Neural cell (in vitro differentiated cells): ENCODE measurements around the gene ARHGAP24.

ENCODE experiments used
- EP300 ChIP-seq: fragments of 450-650 bp; conservative IDR thresholded peaks from 2 replicates; pipeline ENCODE4 v1.6.1; 2014; ENCODE audit warnings: antibody characterized with exemption, mild to moderate bottlenecking, moderate library complexity; ENCODE audit not compliant: poor library complexity, severe bottlenecking
- EZH2 ChIP-seq: fragments of 200-600, 300-800 bp; shearing (Covaris generic), sonication (generic); IDR thresholded peaks from 2 replicates; pipeline ENCODE4 v1.6.1; 2014; ENCODE audit warnings: antibody characterized with exemption, low read length, borderline replicate concordance, mild to moderate bottlenecking; ENCODE audit not compliant: insufficient read depth, poor library complexity, severe bottlenecking
- POLR2AphosphoS5 ChIP-seq: IDR thresholded peaks from 2 replicates; pipeline ENCODE4 v1.6.1; 2012
- SMC3 ChIP-seq: fragments of 450-650 bp; conservative IDR thresholded peaks from 2 replicates; pipeline ENCODE4 v1.6.1; 2014; ENCODE audit warnings: antibody characterized with exemption, mild to moderate bottlenecking, moderate library complexity; ENCODE audit not compliant: poor library complexity
- TAF1 ChIP-seq: IDR thresholded peaks from 2 replicates; pipeline ENCODE4 v1.6.1; 2012; ENCODE audit warnings: low read depth
- TF ChIP-seq, protein P1 (sequence below): IDR thresholded peaks from 2 replicates; pipeline ENCODE4 v1.6.1; 2012; ENCODE audit warnings: borderline replicate concordance
- TF ChIP-seq, protein P2 (sequence below): fragments of 450-650 bp; IDR thresholded peaks from 2 replicates; pipeline ENCODE4 v1.5.1; 2014; ENCODE audit warnings: antibody characterized with exemption, mild to moderate bottlenecking, moderate library complexity; ENCODE audit not compliant: poor library complexity, severe bottlenecking

DNA sequence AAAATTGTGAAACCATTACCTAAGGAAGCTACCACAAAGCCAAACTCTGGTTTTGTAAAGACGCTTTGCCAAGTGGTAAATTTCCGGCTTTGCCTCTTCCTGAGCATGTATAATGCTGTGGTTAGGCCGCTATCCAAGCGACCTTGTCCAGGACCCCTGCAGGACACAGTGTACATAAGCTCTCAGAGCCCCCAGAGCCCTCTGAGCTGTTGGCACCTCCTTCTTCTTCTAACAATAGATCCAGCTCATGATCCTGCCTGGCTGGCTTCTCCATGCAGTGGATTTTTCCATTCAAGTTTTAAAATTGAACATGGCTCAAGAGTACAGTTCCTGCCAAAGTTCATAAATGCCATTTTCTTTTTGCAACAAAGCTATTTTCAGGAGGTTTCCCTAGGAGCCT, 558.2 kb downstream of the ARHGAP24 start:
- TF ChIP-seq TAF1 (no peak), EZH2 (no peak), EP300 (no peak), POLR2AphosphoS5 (no peak), SMC3 (no peak)
- TF ChIP-seq, protein P1, sequence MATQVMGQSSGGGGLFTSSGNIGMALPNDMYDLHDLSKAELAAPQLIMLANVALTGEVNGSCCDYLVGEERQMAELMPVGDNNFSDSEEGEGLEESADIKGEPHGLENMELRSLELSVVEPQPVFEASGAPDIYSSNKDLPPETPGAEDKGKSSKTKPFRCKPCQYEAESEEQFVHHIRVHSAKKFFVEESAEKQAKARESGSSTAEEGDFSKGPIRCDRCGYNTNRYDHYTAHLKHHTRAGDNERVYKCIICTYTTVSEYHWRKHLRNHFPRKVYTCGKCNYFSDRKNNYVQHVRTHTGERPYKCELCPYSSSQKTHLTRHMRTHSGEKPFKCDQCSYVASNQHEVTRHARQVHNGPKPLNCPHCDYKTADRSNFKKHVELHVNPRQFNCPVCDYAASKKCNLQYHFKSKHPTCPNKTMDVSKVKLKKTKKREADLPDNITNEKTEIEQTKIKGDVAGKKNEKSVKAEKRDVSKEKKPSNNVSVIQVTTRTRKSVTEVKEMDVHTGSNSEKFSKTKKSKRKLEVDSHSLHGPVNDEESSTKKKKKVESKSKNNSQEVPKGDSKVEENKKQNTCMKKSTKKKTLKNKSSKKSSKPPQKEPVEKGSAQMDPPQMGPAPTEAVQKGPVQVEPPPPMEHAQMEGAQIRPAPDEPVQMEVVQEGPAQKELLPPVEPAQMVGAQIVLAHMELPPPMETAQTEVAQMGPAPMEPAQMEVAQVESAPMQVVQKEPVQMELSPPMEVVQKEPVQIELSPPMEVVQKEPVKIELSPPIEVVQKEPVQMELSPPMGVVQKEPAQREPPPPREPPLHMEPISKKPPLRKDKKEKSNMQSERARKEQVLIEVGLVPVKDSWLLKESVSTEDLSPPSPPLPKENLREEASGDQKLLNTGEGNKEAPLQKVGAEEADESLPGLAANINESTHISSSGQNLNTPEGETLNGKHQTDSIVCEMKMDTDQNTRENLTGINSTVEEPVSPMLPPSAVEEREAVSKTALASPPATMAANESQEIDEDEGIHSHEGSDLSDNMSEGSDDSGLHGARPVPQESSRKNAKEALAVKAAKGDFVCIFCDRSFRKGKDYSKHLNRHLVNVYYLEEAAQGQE: no peak
- TF ChIP-seq, protein P2, sequence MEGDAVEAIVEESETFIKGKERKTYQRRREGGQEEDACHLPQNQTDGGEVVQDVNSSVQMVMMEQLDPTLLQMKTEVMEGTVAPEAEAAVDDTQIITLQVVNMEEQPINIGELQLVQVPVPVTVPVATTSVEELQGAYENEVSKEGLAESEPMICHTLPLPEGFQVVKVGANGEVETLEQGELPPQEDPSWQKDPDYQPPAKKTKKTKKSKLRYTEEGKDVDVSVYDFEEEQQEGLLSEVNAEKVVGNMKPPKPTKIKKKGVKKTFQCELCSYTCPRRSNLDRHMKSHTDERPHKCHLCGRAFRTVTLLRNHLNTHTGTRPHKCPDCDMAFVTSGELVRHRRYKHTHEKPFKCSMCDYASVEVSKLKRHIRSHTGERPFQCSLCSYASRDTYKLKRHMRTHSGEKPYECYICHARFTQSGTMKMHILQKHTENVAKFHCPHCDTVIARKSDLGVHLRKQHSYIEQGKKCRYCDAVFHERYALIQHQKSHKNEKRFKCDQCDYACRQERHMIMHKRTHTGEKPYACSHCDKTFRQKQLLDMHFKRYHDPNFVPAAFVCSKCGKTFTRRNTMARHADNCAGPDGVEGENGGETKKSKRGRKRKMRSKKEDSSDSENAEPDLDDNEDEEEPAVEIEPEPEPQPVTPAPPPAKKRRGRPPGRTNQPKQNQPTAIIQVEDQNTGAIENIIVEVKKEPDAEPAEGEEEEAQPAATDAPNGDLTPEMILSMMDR: no peak
